Skeletal muscle satellite cell (primary cell): ENCODE measurements around the gene WAPL.

ENCODE experiments used
- H3K27me3 ChIP-seq: 2 replicates; pipeline ENCODE4 v1.7.0; 2013; ENCODE audit warnings: low read length; ENCODE audit not compliant: control insufficient read depth, insufficient read depth
- H3K36me3 ChIP-seq: 2 replicates; pipeline ENCODE4 v1.7.0; 2013; ENCODE audit warnings: mild to moderate bottlenecking, control low read depth, low read length; ENCODE audit not compliant: insufficient read depth
- H3K4me1 ChIP-seq: 2 replicates; pipeline ENCODE4 v1.7.0; 2013; ENCODE audit warnings: low read length; ENCODE audit not compliant: control insufficient read depth, insufficient read depth
- H3K4me2 ChIP-seq: 2 replicates; pipeline ENCODE4 v1.7.0; 2013; ENCODE audit warnings: mild to moderate bottlenecking, low read length
- H3K4me3 ChIP-seq: 2 replicates; pipeline ENCODE4 v1.7.0; 2013; ENCODE audit warnings: low read length
- H3K9ac ChIP-seq: 2 replicates; pipeline ENCODE4 v1.7.0; 2013; ENCODE audit warnings: mild to moderate bottlenecking, low read depth, low read length, moderate library complexity
- H3K9me3 ChIP-seq: replicated peaks from 2 replicates; pipeline ENCODE4 v1.7.0; 2013; ENCODE audit warnings: mild to moderate bottlenecking, control low read depth, low read length

Gene WAPL

GRCh38 chr10:86520871-86521677, 518 bp downstream of the WAPL start:
- H3K4me3 ChIP-seq, result peak overlapping the region; percentile 93
- peaks cover 28% of the 10 kb centered on the region for H3K4me1 ChIP-seq
- H3K36me3 ChIP-seq, result peaks cover 8% of the 10 kb centered on the region
- no peaks in the 10 kb centered on the region for H3K27me3 ChIP-seq
- H3K9ac ChIP-seq, result peak overlapping the region; percentile 97
- H3K9me3 ChIP-seq, result no peaks in the 10 kb centered on the region
- H3K4me2 ChIP-seq, result peak overlapping the region; percentile 81

GRCh38 chr10:86518781-86519180, 2.8 kb downstream of the WAPL start:
- Histone ChIP-seq H3K9me3 (no peaks in the 10 kb centered on the region), H3K4me1 (peaks cover 28% of the 10 kb centered on the region), H3K9ac (peak overlapping the region; percentile 7), H3K4me2 (peak overlapping the region; percentile 81), H3K27me3 (no peaks in the 10 kb centered on the region), H3K4me3 (peak overlapping the region; percentile 93), H3K36me3 (peaks cover 23% of the 10 kb centered on the region)

- Histone ChIP-seq H3K9ac (no peak overlapping the region), H3K4me2 (peak overlapping the region; percentile 11), H3K9me3 (no peaks in the 10 kb centered on the region), H3K4me3 (no peak overlapping the region), H3K4me1 (peaks cover 10% of the 10 kb centered on the region), H3K36me3 (peaks cover 47% of the 10 kb centered on the region), H3K27me3 (no peaks in the 10 kb centered on the region)
Observed at GRCh38 chr10:86512137-86512536, 9.5 kb downstream of the WAPL start.

- peaks cover 44% of the 10 kb centered on the region for H3K36me3 ChIP-seq
- H3K27me3 ChIP-seq, result no peaks in the 10 kb centered on the region
- no peak overlapping the region for H3K4me3 ChIP-seq
- H3K4me1 ChIP-seq, result peaks cover 12% of the 10 kb centered on the region
- no peak overlapping the region for H3K4me2 ChIP-seq
- H3K9me3 ChIP-seq, result no peaks in the 10 kb centered on the region
- no peak overlapping the region for H3K9ac ChIP-seq
Observed at GRCh38 chr10:86511027-86511865, 10.3 kb downstream of the WAPL start.

GRCh38 chr10:86509145-86509544, 12.4 kb downstream of the WAPL start:
- Histone ChIP-seq H3K27me3 (no peaks in the 10 kb centered on the region), H3K9ac (no peak overlapping the region), H3K4me3 (no peak overlapping the region), H3K4me2 (no peak overlapping the region), H3K9me3 (no peaks in the 10 kb centered on the region), H3K36me3 (peaks cover 34% of the 10 kb centered on the region), H3K4me1 (peaks cover 11% of the 10 kb centered on the region)

- Histone ChIP-seq H3K4me1 (peaks cover 11% of the 10 kb centered on the region), H3K9me3 (no peaks in the 10 kb centered on the region), H3K36me3 (peaks cover 29% of the 10 kb centered on the region), H3K4me2 (no peak overlapping the region), H3K27me3 (no peaks in the 10 kb centered on the region), H3K9ac (no peak overlapping the region), H3K4me3 (no peak overlapping the region)
Observed at GRCh38 chr10:86508217-86508616, 13.4 kb downstream of the WAPL start.

GRCh38 chr10:86506499-86506898, 15.1 kb downstream of the WAPL start:
- Histone ChIP-seq H3K27me3 (no peaks in the 10 kb centered on the region), H3K36me3 (peaks cover 28% of the 10 kb centered on the region), H3K4me1 (peaks cover 13% of the 10 kb centered on the region), H3K9ac (no peak overlapping the region), H3K4me2 (no peak overlapping the region), H3K4me3 (no peak overlapping the region), H3K9me3 (no peaks in the 10 kb centered on the region)

GRCh38 chr10:86506062-86506461, 15.5 kb downstream of the WAPL start:
- H3K36me3 ChIP-seq, result peaks cover 24% of the 10 kb centered on the region
- no peaks in the 10 kb centered on the region for H3K9me3 ChIP-seq
- H3K27me3 ChIP-seq, result no peaks in the 10 kb centered on the region
- no peak overlapping the region for H3K9ac ChIP-seq
- H3K4me2 ChIP-seq, result no peak overlapping the region
- peaks cover 18% of the 10 kb centered on the region for H3K4me1 ChIP-seq
- H3K4me3 ChIP-seq, result no peak overlapping the region

GRCh38 chr10:86504510-86504909, 17.1 kb downstream of the WAPL start:
- peaks cover 27% of the 10 kb centered on the region for H3K36me3 ChIP-seq

GRCh38 chr10:86500846-86501245, 20.7 kb downstream of the WAPL start:
- Histone ChIP-seq H3K9me3 (no peaks in the 10 kb centered on the region), H3K4me2 (no peak overlapping the region), H3K9ac (no peak overlapping the region), H3K4me1 (peaks cover 27% of the 10 kb centered on the region), H3K4me3 (no peak overlapping the region), H3K36me3 (peaks cover 48% of the 10 kb centered on the region), H3K27me3 (no peaks in the 10 kb centered on the region)

More at GRCh38 chr10:86504510-86504909, 17.1 kb downstream of the WAPL start:
- Histone ChIP-seq H3K4me2 (no peak overlapping the region), H3K4me3 (no peak overlapping the region), H3K4me1 (peaks cover 25% of the 10 kb centered on the region), H3K9ac (no peak overlapping the region), H3K9me3 (no peaks in the 10 kb centered on the region), H3K27me3 (no peaks in the 10 kb centered on the region)

- Histone ChIP-seq H3K9ac (no peak overlapping the region), H3K4me3 (no peak overlapping the region), H3K36me3 (peaks cover 56% of the 10 kb centered on the region), H3K4me2 (no peak overlapping the region), H3K27me3 (no peaks in the 10 kb centered on the region), H3K4me1 (peaks cover 27% of the 10 kb centered on the region), H3K9me3 (no peaks in the 10 kb centered on the region)
Observed at GRCh38 chr10:86498598-86498997, 23.0 kb downstream of the WAPL start.
